ENCODE data around the gene TMEM178B.

TMEM178B gene

DNA sequence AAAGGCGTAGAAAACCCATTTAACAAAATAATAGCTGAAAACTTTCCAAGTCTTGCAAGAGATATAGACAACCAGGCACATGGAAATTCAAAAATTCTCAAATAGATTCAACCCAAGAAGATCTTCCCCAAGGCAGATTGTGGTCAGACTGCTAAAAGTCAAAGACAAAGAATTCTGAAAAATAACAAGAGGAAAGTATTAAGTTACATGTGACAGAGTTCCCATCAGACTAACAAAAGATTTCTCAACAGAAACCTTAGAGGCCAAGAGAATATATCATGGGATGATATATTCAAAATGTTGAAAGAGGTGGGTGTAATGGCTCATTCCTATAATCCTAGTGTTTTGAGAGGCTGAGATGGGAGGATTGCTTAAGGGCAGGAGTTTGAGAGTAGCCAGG lies 59.8 kb downstream of the TMEM178B start:
- DNase-seq (ENCODE audit: low spot score), result no peak
- POLR2A ChIA-PET (ENCODE audit: low non-redundant PET), result no interaction called here
- CTCF ChIA-PET, result no interaction called here
- H3K27ac ChIP-seq, result no peak overlapping the region
- TF ChIP-seq, protein P1, sequence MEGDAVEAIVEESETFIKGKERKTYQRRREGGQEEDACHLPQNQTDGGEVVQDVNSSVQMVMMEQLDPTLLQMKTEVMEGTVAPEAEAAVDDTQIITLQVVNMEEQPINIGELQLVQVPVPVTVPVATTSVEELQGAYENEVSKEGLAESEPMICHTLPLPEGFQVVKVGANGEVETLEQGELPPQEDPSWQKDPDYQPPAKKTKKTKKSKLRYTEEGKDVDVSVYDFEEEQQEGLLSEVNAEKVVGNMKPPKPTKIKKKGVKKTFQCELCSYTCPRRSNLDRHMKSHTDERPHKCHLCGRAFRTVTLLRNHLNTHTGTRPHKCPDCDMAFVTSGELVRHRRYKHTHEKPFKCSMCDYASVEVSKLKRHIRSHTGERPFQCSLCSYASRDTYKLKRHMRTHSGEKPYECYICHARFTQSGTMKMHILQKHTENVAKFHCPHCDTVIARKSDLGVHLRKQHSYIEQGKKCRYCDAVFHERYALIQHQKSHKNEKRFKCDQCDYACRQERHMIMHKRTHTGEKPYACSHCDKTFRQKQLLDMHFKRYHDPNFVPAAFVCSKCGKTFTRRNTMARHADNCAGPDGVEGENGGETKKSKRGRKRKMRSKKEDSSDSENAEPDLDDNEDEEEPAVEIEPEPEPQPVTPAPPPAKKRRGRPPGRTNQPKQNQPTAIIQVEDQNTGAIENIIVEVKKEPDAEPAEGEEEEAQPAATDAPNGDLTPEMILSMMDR (conservative IDR thresholded peaks at IDR 0.05; ENCODE audit: low read depth), result no peak

DNA sequence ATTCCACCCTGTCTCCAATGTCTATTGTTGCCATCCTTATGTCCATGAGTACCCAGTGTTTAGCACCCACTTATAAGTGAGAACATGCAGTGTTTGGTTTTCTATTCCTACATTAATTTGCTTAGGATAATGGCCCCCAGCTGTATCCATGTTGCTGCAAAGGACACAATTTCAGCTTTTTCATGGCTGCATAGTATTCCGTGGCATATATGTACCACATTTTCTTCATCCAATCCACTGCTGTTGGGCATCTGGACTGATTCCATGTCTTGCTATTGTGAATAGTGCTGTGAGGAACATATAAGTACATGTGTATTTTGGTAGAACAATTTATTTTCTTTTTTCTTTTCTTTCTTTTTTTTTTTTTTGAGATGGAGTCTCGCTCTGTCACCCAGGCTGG lies 68.2 kb downstream of the TMEM178B start:
- DNase-seq (ENCODE audit: low spot score), result no peak
- CTCF ChIA-PET, result no interaction called here
- POLR2A ChIA-PET (ENCODE audit: low non-redundant PET), result no interaction called here
- no peak overlapping the region for H3K27ac ChIP-seq
- TF ChIP-seq, protein P1 (conservative IDR thresholded peaks at IDR 0.05; ENCODE audit: low read depth), result no peak

DNA sequence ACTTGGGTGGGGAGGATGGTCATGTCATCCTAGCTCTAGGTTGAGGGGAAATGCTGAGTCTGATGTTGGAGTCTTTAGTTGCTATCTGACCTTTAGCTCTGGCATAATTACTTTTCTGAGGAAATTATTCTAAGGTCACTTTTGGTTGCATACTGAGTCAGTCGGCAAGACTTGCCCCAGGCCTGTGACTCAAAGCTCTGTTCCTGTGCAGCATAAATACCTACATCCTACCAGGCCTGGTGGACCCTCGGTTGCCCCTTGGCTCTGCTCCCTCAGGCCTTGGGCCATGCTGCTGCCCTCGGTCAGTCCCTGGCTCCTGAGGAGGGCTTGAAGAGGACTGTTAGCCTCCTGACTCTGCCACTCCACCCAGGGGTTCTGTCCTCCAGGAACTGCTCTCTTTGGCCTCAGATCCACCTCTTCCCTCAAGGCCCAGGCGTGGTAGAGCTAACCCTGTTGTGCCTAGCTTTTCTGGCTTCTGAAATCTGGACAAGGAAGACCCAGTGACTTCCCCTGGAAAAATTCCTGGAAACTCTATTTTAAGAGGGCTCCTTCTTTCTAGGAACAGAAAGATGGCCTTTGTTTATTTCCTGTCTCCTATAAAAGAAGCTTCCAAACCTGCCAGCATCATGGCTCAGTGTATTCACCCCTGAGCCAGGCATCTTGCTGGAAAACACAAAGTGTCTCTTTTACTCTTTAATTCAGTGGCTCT lies 71.2 kb downstream of the TMEM178B start:
- H3K27ac ChIP-seq, result no peak overlapping the region
- ChIA-PET CTCF (interaction anchor here (0.6 kb wide), 1 partner anchor 641 kb away, joined by 4 read pairs; no protein-coding TSS in a partner anchor), POLR2A (ENCODE audit: low non-redundant PET) (no interaction called here)
- TF ChIP-seq, protein P1 (conservative IDR thresholded peaks at IDR 0.05; ENCODE audit: low read depth), result no peak
- DNase-seq (ENCODE audit: low spot score), result peak; percentile 5

DNA sequence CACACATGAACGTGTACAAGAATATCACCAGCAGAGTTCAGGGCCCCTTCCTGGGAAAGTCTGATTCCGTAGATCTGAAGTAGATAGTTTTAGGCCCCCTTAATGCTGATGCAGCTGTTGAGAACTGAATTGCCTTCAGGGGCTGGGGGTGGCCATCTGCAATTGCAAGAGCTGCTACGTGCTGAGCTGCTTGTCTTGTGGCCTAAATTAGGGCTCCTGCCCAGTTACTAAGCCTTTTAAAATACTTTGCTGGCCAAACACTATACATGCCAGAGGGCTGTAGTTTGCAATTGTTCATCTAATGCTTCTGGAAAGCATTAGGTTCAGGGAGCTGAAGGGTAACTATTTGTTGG lies 71.7 kb downstream of the TMEM178B start:
- POLR2A ChIA-PET (ENCODE audit: low non-redundant PET), result no interaction called here
- H3K27ac ChIP-seq, result no peak overlapping the region
- DNase-seq (ENCODE audit: low spot score), result no peak
- TF ChIP-seq, protein P1 (conservative IDR thresholded peaks at IDR 0.05; ENCODE audit: low read depth), result no peak
- CTCF ChIA-PET, result no interaction called here

DNA sequence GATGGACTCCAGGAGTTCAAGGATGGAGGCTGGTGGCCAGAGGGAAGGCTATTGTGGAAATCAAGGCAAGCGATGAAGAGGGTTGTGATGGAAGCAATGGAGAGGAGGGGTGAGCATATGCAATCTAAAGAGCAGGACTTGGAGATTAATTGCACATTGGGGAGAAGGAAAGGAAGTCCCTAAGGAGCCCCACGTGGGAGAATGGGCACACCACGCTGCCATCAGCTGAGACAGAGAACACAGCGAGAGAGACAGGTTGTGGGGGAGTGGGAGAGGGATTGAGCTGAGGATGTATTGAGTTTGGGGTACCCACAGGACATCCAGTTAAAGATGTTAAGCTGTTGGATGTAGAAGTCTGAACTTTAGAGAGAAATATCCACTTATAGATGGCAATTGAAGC lies 73.6 kb downstream of the TMEM178B start:
- ChIA-PET CTCF (no interaction called here), POLR2A (ENCODE audit: low non-redundant PET) (no interaction called here)
- DNase-seq (ENCODE audit: low spot score), result no peak
- TF ChIP-seq, protein P1 (conservative IDR thresholded peaks at IDR 0.05; ENCODE audit: low read depth), result no peak
- H3K27ac ChIP-seq, result no peak overlapping the region

DNA sequence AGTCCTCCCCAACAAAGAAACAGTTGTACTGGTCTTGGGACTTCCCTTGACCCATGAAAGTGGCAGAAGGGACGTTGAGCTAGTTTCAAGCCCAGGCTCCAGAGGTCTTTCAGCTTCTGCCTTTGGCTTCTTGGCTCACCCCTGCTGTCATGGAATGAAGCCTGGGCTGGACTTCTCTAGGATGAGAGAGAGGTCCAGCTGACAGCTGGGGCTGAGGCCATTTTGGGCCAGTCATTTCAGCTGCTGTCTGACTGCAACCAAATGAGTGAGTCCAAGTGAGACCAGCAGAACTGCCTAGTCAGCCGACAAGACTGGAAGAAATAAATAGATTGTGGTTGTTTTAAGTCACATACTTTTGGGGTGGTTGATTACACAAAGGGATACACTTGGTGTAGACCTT lies 76.6 kb downstream of the TMEM178B start:
- no peak overlapping the region for H3K27ac ChIP-seq
- TF ChIP-seq, protein P1 (conservative IDR thresholded peaks at IDR 0.05; ENCODE audit: low read depth), result no peak
- POLR2A ChIA-PET (ENCODE audit: low non-redundant PET), result no interaction called here
- CTCF ChIA-PET, result no interaction called here
- DNase-seq (ENCODE audit: low spot score), result no peak
